ENCODE results near the gene ZDHHC19. TPM values are rescaled to one million over a fixed set of nuclear protein-coding genes. Genes with fewer than 3 reads are reported as not detected.
"Not testable (repeated sequence)": the region's sequence is repeated elsewhere in the genome, so short reads cannot be mapped to it uniquely, and the experiment has no call there.

The ZDHHC19 gene
- polyA plus RNA-seq, 1 donor from 2014 or later = 3.8 TPM

GRCh38 chr3:196174652-196175051 lies 36.5 kb downstream of the ZDHHC19 start:
- TF ChIP-seq MXI1 (conservative IDR thresholded peaks at IDR 0.05; ENCODE audit: poor library complexity, severe bottlenecking) = no peak
- TF ChIP-seq RAD21 (conservative IDR thresholded peaks at IDR 0.05) = no peak
- TF ChIP-seq POLR2AphosphoS5 (IDR thresholded peaks at IDR 0.05) = no peak
- no peak for TF ChIP-seq REST (IDR thresholded peaks at IDR 0.05; ENCODE audit: borderline replicate concordance)
- no peak for TF ChIP-seq TAF1 (IDR thresholded peaks at IDR 0.05; ENCODE audit: low read depth)
- TF ChIP-seq EZH2 (IDR thresholded peaks at IDR 0.05; ENCODE audit: borderline replicate concordance, insufficient read depth, low read length, poor library complexity, severe bottlenecking) = no peak
- no peak for TF ChIP-seq CTCF (IDR thresholded peaks at IDR 0.05; ENCODE audit: poor library complexity, severe bottlenecking)
- no peak for TF ChIP-seq SMC3 (conservative IDR thresholded peaks at IDR 0.05; ENCODE audit: poor library complexity)
- no peak for TF ChIP-seq EP300 (conservative IDR thresholded peaks at IDR 0.05; ENCODE audit: poor library complexity, severe bottlenecking)
- Histone ChIP-seq H3K27me3 (ENCODE audit: insufficient read depth, low read depth, low read length) (no peaks in the 10 kb centered on the region), H3K79me2 (replicated peaks; ENCODE audit: insufficient read depth, low read length) (no peaks in the 10 kb centered on the region), H2AFZ (ENCODE audit: low read depth, low read length) (no peak overlapping the region), H3K36me3 (ENCODE audit: insufficient read depth, low read length) (no peaks in the 10 kb centered on the region), H3K9ac (ENCODE audit: low read length) (no peak overlapping the region), H3K9me2 (ENCODE audit: insufficient read depth, low read length) (no peaks in the 10 kb centered on the region), H3F3A (ENCODE audit: insufficient read depth, low read length, poor library complexity, severe bottlenecking) (no peaks in the 10 kb centered on the region), H3K4me3 (ENCODE audit: low read length) (no peak overlapping the region), H3K9me3 (ENCODE audit: low read length) (no peaks in the 10 kb centered on the region), H3K27ac (ENCODE audit: low read length) (no peak overlapping the region), H4K20me1 (ENCODE audit: insufficient read depth) (no peaks in the 10 kb centered on the region), H3K4me2 (ENCODE audit: low read length) (no peak overlapping the region)

GRCh38 chr3:196170296-196170695 lies 40.9 kb downstream of the ZDHHC19 start:
- H3K79me2 ChIP-seq (replicated peaks; ENCODE audit: insufficient read depth, low read length); H2AFZ ChIP-seq (ENCODE audit: low read depth, low read length); H3F3A ChIP-seq (ENCODE audit: insufficient read depth, low read length, poor library complexity, severe bottlenecking); H3K9ac ChIP-seq (ENCODE audit: low read length); H3K4me2 ChIP-seq (ENCODE audit: low read length); H3K27me3 ChIP-seq (ENCODE audit: insufficient read depth, low read depth, low read length); H4K20me1 ChIP-seq (ENCODE audit: insufficient read depth); H3K36me3 ChIP-seq (ENCODE audit: insufficient read depth, low read length); H3K4me3 ChIP-seq (ENCODE audit: low read length); H3K27ac ChIP-seq (ENCODE audit: low read length); H3K9me3 ChIP-seq (ENCODE audit: low read length); H3K9me2 ChIP-seq (ENCODE audit: insufficient read depth, low read length): not testable (repeated sequence)

DNA sequence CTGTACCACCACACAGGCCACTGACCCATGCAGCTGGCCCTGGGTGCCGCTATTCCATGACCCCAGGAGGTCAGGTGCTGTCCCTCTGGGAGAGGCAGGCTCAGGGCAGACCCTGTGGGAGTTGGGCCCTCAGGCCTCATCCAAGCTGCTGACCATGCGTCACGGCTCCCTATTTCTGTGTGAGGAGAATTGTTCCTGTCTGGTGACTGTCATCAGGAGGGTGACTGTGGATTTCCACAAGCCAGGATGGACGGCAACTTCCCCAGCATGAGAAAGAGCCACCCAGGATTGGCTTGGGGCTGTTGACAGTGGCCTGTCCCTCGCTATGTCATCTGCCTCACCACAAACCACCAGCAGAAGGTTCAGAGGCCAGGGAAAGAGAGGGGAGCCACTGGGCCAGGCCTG lies 41.4 kb downstream of the ZDHHC19 start:
- Histone ChIP-seq H3K9me3 (ENCODE audit: low read length) (no peaks in the 10 kb centered on the region), H3K27me3 (ENCODE audit: insufficient read depth, low read depth, low read length) (no peaks in the 10 kb centered on the region), H4K20me1 (ENCODE audit: insufficient read depth) (no peaks in the 10 kb centered on the region), H3F3A (ENCODE audit: insufficient read depth, low read length, poor library complexity, severe bottlenecking) (no peaks in the 10 kb centered on the region), H3K79me2 (replicated peaks; ENCODE audit: insufficient read depth, low read length) (no peaks in the 10 kb centered on the region), H3K27ac (ENCODE audit: low read length) (no peak overlapping the region), H3K9me2 (ENCODE audit: insufficient read depth, low read length) (no peaks in the 10 kb centered on the region), H3K4me3 (ENCODE audit: low read length) (no peak overlapping the region), H3K4me2 (ENCODE audit: low read length) (no peak overlapping the region), H2AFZ (ENCODE audit: low read depth, low read length) (no peak overlapping the region), H3K9ac (ENCODE audit: low read length) (no peak overlapping the region), H3K36me3 (ENCODE audit: insufficient read depth, low read length) (no peaks in the 10 kb centered on the region)
- TF ChIP-seq REST (IDR thresholded peaks at IDR 0.05; ENCODE audit: borderline replicate concordance) (no peak), TAF1 (IDR thresholded peaks at IDR 0.05; ENCODE audit: low read depth) (no peak), EP300 (conservative IDR thresholded peaks at IDR 0.05; ENCODE audit: poor library complexity, severe bottlenecking) (no peak), SMC3 (conservative IDR thresholded peaks at IDR 0.05; ENCODE audit: poor library complexity) (no peak), POLR2AphosphoS5 (IDR thresholded peaks at IDR 0.05) (no peak), CTCF (IDR thresholded peaks at IDR 0.05; ENCODE audit: poor library complexity, severe bottlenecking) (no peak), EZH2 (IDR thresholded peaks at IDR 0.05; ENCODE audit: borderline replicate concordance, insufficient read depth, low read length, poor library complexity, severe bottlenecking) (no peak)
